Progenitor cell of endocrine pancreas (in vitro differentiated cells): Measurements from ENCODE around the gene CHMP1A. TPM values are rescaled to one million over a fixed set of nuclear protein-coding genes. Genes with fewer than 3 reads are reported as not detected.

ENCODE experiments used
- DNase-seq: peaks from one replicate; pipeline ENCODE4 v3.0.0; 2021; ENCODE audit warnings: low spot score; ENCODE audit not compliant: unreplicated experiment
- H3K27ac Mint-ChIP-seq: 2 replicates; pipeline ENCODE4 v1.8.0; 2021; ENCODE audit warnings: mild to moderate bottlenecking, moderate library complexity, mixed read lengths
- H3K27me3 Mint-ChIP-seq: 2 replicates; pipeline ENCODE4 v1.8.0; 2021; ENCODE audit warnings: mixed read lengths
- H3K36me3 Mint-ChIP-seq: 2 replicates; pipeline ENCODE4 v1.8.0; 2022; ENCODE audit warnings: mixed read lengths; ENCODE audit not compliant: insufficient read depth
- H3K4me1 Mint-ChIP-seq: 2 replicates; pipeline ENCODE4 v1.8.0; 2021; ENCODE audit warnings: low read depth, mixed read lengths
- H3K4me3 Mint-ChIP-seq: 2 replicates; pipeline ENCODE4 v1.8.0; 2021; ENCODE audit warnings: low read depth, mild to moderate bottlenecking, moderate library complexity, mixed read lengths
- H3K9me3 Mint-ChIP-seq: 2 replicates; pipeline ENCODE4 v1.8.0; 2021; ENCODE audit warnings: low read depth, mixed read lengths
- total RNA-seq: library from RNA; stranded (reverse); gene quantifications from 2 replicates; pipeline ENCODE4 v1.2.1, GENCODE V29; 2021
- TF ChIP-seq, protein P1 (sequence below): fragments of 200-600 bp; sonication (generic); IDR thresholded peaks from one replicate; pipeline ENCODE4 v1.5.0; 2021; ENCODE audit warnings: antibody characterized with exemption, mild to moderate bottlenecking; ENCODE audit not compliant: unreplicated experiment

CHMP1A gene
- total RNA-seq, 1 donor from 2014 or later = 105 TPM

DNA sequence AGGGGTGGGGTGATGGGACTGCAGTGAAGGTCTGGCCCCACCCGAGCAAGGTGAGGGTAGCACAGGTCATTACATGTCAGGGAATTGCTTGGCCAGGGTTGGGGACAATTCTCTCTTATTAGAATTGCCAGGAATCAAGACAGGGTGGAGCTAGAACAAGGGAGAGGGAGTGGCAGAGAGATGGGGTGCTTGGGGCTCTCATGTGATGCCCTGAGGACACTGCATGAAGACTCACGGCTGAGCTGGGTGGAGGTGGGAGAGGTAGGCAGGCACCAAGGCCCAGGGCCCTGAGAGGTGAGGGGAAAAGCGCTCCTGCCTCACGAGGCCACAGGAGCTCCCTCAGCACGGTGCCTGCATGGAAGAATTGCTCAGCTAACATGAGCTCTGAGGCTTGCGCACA is 40.5 kb downstream of the CHMP1A start:
- TF ChIP-seq, protein P1, sequence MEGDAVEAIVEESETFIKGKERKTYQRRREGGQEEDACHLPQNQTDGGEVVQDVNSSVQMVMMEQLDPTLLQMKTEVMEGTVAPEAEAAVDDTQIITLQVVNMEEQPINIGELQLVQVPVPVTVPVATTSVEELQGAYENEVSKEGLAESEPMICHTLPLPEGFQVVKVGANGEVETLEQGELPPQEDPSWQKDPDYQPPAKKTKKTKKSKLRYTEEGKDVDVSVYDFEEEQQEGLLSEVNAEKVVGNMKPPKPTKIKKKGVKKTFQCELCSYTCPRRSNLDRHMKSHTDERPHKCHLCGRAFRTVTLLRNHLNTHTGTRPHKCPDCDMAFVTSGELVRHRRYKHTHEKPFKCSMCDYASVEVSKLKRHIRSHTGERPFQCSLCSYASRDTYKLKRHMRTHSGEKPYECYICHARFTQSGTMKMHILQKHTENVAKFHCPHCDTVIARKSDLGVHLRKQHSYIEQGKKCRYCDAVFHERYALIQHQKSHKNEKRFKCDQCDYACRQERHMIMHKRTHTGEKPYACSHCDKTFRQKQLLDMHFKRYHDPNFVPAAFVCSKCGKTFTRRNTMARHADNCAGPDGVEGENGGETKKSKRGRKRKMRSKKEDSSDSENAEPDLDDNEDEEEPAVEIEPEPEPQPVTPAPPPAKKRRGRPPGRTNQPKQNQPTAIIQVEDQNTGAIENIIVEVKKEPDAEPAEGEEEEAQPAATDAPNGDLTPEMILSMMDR = no peak
- Mint-ChIP-seq H3K36me3 (no peaks in the 10 kb centered on the region), H3K4me3 (no peak overlapping the region), H3K9me3 (no peaks in the 10 kb centered on the region), H3K27me3 (no peaks in the 10 kb centered on the region), H3K4me1 (peaks cover 7% of the 10 kb centered on the region), H3K27ac (no peak overlapping the region)
- DNase-seq = no peak

DNA sequence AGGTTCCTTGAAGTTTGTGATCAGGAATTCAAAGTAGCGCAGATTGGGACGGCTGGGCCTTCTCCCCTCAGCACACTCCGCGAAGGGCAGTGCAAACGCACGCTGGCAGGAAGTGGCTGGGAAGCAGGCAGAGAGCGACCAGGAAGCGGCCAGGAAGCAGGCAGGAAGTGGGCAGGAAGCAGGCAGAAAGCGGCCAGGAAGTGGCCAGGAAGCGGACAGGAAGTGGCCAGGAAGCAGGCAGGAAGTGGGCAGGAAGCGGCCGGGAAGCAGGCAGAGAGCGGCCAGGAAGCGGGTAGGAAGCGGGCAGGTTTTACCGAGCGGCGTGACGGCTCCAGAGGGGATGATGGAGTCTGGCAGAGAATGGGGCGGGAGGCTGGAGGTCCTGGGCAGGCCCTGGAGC is 40.9 kb downstream of the CHMP1A start:
- Mint-ChIP-seq H3K4me3 (no peak overlapping the region), H3K27ac (no peak overlapping the region), H3K4me1 (peaks cover 3% of the 10 kb centered on the region), H3K9me3 (no peaks in the 10 kb centered on the region), H3K36me3 (no peaks in the 10 kb centered on the region), H3K27me3 (no peaks in the 10 kb centered on the region)
- TF ChIP-seq, protein P1 = no peak
- DNase-seq = no peak

DNA sequence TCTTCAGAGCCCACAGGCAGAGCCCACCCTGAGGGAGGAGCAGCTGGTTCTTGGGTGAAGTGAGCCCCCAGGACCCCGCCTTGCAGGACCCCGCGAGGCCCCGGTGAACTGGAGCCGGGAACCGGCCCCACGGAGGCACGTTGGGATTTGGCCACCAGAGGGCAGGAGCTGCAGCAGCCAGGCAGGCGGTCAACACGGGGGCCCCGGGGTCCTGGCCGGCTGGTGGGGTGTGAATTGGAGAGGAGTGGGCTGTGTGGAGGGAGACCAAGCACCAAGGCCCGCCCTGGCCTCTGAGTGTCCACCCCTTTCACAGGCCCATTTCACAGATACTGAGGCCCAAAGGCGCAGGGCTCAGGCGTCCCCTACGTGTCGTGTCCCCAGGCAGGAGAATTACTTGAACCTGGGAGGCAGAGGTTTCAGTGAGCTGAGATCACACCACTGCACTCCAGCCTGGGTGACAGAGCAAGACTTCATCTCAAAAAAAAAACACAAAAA is 41.9 kb downstream of the CHMP1A start:
- DNase-seq = peak; percentile 51
- Mint-ChIP-seq H3K27me3 (no peaks in the 10 kb centered on the region), H3K27ac (no peak overlapping the region), H3K4me1 (peaks cover 5% of the 10 kb centered on the region), H3K9me3 (no peaks in the 10 kb centered on the region), H3K4me3 (no peak overlapping the region), H3K36me3 (no peaks in the 10 kb centered on the region)
- TF ChIP-seq, protein P1 = peak; percentile 81

DNA sequence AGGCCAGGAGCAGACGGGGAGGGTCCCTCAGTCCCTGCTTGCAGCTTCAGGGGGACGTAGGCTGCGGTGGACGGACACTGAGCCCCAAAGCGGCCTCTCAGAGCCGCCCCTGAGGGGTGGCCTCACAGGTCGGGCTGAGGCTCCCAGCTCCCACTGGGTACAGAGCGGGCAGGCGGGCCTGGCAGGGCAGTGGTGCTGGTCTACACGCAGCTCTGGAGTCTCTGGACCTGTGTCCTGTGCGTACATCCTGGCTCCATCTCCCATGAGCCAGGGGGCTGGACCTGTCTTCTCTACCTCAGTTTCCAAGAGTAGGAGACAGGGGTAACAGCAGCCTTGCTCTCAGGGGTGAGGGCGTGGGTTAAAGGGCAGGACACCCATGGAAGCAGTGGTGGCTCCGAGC is 42.3 kb downstream of the CHMP1A start:
- DNase-seq = no peak
- Mint-ChIP-seq H3K9me3 (no peaks in the 10 kb centered on the region), H3K27me3 (no peaks in the 10 kb centered on the region), H3K27ac (no peak overlapping the region), H3K36me3 (no peaks in the 10 kb centered on the region), H3K4me1 (peaks cover 5% of the 10 kb centered on the region), H3K4me3 (no peak overlapping the region)
- TF ChIP-seq, protein P1 = no peak

DNA sequence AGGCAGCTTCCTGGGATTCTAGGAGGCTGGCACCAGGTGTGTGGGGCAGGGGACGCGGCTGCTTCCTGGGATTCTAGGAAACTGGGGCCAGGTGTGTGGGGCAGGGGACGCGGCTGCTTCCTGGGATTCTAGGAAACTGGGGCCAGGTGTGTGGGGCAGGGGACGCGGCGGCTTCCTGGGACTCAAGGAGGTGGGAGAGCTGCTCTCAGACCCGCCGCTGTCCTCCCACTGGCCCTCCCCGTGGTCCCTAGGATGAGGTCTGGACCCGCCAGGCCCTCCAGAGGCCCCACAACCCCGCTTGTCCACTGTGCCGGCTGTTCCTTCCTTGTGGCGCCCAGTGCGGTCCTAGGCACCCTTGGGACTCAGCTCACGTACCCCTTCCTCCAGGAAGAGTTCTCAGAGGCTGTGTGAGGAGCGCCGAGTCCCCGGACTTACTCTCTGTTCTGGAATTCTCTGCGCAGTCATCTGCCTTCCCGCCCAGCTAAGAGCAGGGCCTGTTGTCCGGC is 43.5 kb downstream of the CHMP1A start:
- TF ChIP-seq, protein P1 = no peak
- Mint-ChIP-seq H3K27me3 (no peaks in the 10 kb centered on the region), H3K27ac (no peak overlapping the region), H3K36me3 (no peaks in the 10 kb centered on the region), H3K4me1 (peaks cover 5% of the 10 kb centered on the region), H3K4me3 (no peak overlapping the region), H3K9me3 (no peaks in the 10 kb centered on the region)
- DNase-seq = no peak
